Stimulated activated CD8-positive, alpha-beta memory T cell treated with anti-CD3 and anti-CD28 coated beads, Interleukin-7, amount 100 ng/mL, for 48 hours (primary cell): ENCODE measurements around the gene MGAT2.
"Not testable (repeated sequence)": the region's sequence is repeated elsewhere in the genome, so short reads cannot be mapped to it uniquely, and the experiment has no call there.

Experiments
- DNase-seq, 2 donors: peaks; one replicate each; pipeline ENCODE4 v3.0.0-alpha.2; 2020; ENCODE audit warnings: low read depth in 1 of 2; ENCODE audit errors: extremely low read depth in 1 of 2

MGAT2 gene

DNA sequence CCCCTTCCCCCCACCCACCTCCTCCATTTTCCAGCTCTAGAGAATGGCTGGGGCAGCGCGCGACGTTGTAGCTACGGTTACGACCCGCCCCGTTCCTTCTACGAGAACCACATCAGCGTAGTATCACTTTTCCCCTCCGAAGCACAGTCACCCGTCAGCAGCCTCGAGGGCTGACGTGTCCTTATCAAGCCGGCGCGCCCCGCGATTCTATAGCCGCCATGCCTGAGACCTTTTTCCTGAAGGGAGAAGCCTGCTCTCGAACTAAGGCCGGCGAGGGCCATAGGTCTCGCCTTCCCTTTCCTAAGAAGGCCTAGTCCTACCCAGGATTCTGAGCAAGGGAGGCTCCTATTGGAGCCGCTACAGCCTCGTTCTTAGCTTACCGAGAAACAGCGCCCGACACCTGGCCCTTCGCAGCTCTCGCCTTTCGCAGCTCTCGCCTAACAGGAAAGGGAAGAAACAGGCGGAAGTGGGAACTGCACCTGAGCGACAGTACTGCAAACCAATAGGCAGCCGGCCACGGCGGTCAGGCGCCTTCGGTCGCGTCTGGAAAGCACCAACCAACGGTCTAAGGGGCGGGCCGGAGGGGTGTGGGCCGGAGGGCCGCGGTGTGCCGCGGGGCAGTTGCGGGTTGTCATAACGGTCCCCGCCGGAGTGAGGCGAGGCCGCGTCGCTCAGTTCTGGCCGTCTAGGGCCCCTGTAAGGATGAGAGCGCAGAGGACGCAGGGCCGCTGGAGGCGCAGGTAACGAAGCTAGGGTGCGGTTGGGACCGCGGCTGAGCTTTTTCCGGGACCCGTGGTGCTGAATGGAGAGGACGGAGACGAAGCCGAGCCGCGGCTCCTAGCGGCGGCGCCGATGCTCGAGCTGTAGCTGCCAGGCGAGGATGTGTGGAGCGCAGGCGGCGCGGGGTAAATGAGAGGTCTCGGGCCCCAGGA lies at the start of gene MGAT2, which contains the start of gene RPL36AL:
MGAT2 (plus strand) TSS at position 618 of the 932 bp plus-strand sequence. CDS start 470 bp downstream, outside the sequence.
RPL36AL (minus strand) TSS at position 445 of the 932 bp plus-strand sequence. CDS start 1,522 bp downstream, outside the sequence.
- DNase-seq, result peak; percentile 92 to 95

DNA sequence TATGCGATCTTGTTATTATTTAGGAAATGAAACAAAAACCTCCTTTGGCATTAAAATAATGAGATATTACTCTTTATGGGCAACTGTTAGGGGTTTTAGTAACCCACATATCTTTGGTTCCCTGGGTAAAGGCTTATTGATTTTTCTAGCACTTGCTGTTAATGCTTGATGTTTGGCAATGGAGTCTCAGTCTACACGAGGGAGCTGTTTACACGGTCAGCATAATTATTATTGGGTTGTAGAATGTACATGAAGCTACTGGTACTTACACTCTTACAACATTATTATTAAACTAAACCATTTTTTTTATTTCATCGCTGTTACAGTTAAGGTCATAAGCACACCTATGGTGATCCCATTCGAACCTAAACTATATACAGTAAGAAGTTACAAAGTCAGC lies 46.6 kb upstream of the MGAT2 start:
- no peak for DNase-seq

DNA sequence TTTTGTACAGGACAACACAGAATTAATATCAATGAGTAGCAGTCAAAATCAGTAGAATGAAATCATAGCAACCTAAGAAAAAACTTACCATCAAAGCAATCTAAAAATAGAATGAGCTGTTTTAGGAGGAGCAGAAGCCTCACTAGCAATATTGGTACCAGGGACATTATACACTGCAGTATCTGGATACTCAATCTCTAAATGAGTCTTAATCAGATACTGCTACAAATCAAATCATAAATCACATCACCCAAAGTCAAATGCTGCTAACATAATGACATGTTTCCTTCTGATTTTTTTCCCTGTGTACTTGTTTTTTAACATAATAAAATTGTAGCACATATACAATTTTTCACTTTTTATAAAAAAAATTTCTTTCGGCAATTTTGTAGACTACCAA lies 42.5 kb upstream of the MGAT2 start:
- DNase-seq, result no peak

DNA sequence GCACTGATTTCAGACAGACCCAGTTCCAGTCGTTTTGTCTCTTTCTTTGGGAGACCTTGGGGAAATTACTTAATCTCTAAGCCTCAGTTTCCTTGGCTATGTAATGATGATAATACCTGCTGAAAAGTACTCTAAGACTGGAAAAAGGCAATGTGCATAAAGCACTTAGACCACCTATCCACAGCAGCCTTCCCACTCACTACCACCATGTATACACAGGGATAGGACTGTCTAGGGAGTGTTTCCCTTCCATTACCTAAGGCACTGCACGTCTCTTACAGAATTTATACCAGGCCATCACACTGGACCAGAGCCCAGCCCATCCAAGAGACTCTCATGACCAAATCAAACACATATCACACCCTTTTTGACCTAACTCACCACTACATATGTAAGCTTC lies 40.8 kb upstream of the MGAT2 start:
- no peak for DNase-seq

DNA sequence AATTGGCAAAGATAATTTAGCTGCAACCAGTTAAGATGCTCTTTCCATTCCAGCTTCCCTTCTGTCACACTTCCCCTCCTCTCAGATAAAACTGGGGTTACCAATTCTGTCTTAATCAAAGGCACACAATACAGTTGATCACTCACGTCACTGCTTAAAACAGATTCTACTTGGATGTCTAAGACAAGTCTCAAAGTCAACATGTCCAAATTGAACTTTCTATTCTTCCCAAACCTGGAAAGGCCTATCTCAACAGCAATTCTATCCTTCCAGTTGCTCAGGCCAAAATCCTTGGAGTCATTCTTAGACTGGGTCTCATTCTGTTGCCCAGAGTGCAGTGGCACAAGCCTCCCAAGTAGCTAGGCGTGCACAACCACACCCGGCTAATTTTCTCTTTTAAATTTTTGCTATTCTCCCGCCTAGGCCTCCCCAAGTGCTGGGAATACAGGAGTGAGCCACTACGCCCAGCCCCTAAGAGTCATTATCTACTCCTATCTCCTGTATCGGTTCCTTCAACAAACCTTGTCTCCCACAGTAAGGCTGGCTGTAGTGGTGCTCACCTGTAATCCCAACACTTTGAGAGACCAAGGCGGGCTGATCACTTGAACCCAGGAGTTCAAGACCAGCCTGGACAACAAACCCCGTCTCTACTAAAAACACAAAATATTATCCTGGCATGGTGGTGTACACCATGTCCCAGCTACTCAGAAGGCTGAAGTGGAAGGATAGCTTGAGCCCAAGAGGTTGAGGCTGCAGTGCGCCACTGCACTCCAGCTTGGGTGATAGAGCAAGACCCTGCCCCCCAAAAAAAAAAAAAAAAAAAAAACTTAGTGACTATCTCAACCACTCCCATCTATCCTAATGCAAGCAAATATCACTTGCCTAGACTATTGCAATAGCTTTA lies 39.1 kb upstream of the MGAT2 start:
- DNase-seq, result no peak

DNA sequence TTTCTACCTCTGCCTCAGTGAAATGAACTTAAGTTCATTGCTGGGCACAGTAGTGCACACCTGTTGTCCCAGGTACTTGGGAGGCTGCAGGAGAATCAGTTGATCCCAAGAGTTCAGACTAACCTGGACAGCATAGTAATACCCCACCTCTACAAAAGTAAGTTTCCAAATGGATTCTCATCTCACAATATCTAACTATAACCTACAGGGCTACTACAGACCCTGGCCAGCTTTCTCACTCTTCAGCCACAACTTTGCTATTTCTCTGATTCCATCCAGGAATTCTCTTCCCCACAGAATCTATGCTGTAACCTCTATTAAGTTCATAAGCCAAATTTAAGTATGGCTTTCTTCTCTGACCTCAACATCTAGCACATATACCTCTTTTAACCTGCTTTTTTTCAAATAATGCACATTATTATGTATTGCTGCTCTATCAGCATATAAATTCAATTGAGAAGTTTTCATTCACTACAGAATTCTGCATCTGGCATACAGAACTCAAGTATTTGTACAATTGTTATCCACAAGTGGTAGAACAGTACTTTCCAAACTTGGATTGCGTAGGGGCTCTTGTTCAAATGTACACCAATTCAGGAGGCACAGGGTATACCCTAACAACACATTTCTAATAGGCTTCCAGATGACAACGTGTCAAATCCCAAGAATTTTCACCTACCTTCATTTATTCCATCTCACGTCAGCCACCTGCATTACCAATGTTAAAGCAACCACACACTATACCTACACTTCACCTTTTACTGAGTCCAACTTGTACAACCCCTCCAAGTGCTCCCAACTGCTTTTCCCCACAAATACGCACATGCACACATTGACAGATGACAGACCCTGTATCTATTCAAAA lies 38.3 kb upstream of the MGAT2 start:
- DNase-seq, result no peak

DNA sequence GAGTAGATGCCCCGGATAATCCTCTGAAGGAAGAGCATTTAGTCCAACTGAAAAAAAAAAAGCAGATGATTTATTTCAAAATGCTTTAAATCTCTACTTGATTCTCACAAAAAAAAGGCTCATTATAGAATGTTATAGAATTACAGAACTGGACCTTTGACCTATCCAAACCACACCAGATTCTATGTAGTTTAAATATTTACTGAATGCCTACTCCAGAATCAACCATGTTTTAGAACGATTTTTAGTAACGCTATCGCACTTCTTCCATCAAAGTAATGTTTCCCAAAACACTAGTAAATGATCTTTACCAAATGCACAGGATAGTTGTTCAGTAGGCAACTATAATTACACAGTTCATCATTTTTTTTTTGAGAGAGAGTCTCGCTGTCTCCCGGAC lies 37.0 kb upstream of the MGAT2 start:
- no peak for DNase-seq

DNA sequence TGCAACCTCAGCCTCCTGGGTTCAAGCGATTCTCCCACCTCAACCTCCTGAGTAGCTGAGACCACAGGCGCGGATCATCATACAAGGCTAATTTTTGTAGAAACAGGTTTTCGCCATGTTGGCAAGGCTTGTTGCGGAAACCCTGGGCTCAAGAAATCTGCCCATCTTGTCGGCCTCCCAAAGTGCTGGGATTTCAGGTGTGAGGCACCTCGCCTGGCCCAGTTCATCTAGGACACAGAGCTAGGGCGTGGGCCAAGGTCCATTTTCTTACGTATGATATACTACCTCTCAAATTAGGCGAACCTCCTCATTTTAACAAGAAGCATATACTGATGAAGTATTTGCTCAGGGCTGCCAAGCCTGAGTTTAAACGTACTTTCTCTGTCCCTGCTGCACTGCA lies 36.5 kb upstream of the MGAT2 start:
- no peak for DNase-seq

DNA sequence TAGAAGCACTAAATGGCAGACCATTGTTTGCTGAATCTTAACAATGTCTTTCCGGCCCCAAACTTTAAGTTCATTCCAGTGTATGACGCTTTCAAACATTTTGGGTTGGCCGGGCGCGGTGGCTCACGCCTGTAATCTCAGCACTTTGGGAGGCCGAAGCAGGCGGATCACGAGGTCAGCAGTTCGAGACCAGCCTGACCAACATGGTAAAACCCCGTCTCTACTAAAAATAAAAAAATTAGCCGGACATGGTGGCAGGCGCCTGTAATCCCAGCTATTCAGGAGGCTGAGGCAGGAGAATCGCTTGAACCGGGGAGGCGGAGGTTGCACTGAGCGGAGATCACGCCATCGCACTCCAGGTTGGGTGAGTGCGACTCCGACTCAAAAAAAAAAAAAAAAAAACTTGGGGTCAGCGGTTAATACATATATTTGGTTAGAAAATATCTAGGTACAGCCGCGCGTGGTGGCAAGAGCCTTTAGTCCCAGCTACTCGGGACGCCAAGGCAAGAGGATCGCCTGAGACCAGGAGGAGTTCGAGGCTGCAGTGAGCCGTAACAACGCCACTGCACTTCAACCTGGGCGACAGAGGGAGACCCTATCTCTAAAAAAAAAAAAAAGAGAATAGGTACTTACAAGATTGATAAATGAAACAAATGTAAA lies 35.5 kb upstream of the MGAT2 start:
- DNase-seq, result not testable (repeated sequence)

DNA sequence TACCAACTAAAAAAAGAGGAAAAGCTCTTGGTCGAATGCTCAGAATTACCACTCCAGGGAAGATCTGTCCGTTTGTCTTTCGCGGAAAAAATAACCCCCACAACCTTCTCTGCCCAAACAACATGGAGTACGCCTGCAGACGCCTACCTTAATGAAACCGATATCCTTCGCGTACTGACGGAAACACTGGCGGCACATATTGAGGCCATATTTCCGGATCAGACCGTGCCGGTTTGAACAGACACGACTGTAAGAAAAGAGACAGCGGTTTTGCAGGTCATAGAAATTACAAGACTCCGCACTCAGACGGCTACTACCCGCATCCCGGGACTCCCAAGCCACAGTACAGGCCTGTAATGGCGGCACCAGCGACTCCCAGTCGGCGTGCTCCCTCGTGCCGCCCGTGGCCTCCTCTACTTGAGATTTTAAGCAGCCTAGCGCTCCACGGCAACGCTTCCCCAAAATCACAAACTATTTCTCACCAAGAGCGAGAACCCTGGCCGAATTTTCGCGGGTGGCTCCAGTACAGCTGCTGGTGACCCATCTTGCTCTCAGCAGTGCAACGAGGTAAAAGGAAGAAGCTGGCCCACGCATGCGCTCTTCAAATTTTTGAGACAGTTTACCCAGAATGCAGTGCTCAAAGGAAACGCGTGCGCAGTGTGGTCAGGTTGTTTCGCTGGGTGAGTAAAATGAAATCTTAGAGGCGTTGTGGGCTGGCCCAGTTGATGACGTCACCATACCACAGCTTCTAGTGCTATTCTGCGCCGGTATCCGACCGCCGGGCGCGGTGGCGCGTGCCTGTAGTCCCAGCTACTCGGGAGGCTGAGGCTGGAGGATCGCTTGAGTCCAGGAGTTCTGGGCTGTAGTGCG lies 34.6 kb upstream of the MGAT2 start, which contains the start of gene RPS29:
RPS29 (minus strand) TSS at position 578 of the 870 bp plus-strand sequence; CDS start at position 544, 34 bp downstream.
- DNase-seq, result peak; percentile 96 to 97

DNA sequence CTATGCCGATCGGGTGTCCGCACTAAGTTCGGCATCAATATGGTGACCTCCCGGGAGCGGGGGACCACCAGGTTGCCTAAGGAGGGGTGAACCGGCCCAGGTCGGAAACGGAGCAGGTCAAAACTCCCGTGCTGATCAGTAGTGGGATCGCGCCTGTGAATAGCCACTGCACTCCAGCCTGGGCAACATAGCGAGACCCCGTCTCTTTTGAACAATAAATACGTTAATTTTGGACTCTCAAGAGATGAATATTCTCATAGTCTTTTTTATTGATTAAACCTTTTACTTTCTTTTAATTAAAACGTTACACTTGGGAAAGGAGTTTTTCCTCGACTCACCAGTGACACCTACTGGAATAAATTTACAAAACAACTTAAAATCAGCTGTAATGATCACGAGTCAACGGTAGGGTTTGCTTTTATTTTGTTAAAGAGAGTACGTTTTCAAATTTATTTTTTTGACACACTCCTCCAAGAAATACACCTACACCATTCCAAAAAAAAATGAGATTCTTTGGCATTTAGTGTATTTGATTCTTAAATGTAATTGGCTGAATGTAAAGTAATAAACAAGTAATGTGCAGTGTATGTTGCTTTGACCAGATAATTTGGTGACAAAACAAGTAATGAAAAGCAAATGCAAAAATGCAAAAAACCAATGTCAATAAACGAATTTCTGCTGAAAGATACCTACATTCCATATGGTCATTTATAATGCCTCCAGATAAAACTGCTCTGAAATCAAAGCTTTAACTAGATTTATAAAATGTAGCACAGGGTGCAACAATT lies 33.7 kb upstream of the MGAT2 start:
- DNase-seq, result peak in 1 of 2 donors; percentile 35

DNA sequence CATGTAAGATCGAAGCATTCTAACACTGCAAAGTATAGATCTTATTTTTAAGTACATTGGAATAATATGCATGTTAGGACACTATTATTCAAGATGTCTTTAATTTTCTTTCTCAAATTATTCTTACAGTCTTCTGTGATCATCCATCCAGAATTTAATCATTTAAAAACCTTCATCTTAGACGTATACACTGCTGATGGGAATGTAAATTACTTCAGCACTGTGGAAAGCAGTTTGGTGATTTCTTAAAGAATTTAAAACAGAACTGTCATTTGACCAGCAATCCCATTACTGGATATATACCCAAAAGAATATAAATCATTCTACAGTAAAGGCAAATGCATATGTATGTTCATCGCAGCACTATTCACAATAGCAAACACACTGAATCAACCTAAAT lies 31.2 kb upstream of the MGAT2 start:
- no peak for DNase-seq

DNA sequence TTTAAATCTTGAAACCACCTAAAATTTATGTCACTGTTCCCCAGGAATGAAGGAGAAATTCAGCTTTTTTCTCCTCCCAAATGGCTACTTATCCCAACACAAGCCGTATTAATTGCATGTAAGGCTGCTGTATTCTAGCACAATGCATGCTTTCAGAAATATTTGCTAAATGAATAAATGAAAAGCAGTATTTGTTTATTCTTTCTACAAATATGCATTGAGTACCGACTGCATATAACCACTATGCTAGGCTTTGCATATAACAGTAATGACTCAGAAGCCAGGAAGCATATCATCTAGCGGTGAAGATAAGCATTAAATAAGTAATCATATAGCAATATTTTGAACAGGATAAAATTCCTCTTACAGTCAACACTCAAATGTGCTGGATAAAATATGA lies 27.6 kb upstream of the MGAT2 start:
- DNase-seq, result no peak

DNA sequence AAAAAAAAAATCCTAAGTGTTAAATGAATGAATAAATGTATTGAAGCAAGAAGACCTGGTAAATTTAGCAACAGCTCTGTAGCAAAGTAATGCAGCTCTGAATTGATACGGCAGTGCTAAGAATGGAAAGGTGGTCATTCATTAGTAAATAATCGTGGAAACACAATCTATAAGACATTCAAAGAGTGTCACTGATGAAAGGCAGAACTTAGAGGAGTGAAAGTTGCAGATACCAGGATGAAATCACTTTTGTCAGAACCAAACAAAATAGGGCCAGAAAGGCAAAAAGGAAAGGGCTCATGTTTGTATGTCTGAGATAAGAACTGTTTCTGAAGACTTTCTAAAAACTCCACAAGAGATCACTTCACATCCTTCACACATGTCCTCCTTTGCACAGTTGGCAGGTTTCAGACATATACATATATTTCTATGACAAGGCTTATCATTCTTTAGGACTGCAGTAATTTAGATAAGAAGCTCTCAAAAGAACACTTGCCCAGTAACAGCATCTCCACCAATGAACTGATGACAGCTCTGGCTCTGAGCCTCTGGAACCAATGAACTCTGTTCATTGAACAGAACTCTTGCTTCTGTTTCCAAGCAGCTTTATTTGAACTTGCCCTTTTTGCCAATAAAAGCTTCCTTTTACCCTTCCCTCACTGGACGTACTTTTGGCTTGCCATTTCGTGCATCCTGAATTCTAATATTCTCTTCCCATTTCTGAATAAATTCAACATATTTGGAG lies 26.1 kb upstream of the MGAT2 start:
- no peak for DNase-seq

DNA sequence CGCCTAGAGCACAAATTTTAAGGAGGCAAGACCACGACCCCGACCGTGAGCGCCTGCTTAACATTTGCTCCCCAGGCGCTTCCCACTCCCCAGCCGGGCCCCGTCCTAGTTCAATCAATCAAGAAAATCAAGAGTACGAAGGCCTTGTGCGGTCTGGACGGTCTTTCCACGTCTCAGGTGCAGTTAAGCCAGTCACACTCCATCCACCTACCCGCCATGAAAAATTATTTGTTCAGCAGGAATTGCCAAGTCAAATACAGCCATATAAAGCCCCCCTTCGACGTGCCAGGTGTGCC lies 22.5 kb upstream of the MGAT2 start:
- DNase-seq, result no peak

DNA sequence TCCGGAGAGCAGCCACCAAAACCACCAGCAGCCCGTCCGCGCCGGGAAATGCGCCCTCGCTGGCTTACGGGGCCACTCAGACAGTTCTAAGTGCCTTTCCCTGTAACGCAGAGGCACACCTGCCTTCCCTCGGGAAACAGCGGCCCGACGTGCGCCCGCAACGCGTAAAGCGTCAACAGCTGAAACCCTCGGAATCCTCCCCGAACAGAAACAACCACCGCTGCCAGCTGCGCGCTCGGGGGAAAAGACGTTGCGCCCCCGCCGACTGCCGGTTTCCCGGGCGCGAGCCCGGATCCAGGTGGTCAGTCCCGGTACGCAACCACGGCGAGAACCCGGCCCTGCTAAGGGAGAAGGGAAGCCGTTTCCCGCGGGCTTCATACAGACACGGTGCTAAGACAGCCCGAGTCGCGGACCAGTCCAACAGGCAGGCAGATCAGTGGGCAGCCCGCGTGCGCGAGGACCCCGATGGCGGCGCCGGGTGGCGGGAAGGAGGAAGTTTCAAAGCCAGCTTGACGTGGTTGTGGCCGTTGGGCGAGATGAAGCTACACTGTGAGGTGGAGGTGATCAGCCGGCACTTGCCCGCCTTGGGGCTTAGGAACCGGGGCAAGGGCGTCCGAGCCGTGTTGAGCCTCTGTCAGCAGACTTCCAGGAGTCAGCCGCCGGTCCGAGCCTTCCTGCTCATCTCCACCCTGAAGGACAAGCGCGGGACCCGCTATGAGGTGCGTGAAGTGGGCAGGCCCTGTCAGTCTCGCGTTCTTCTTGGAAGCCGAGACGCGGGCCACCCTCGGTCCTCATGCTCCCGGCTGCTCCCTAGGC lies 21.9 kb upstream of the MGAT2 start, which contains the start of gene LRR1:
LRR1 (plus strand) TSS at position 456 of the 816 bp plus-strand sequence; CDS start at position 537, 81 bp downstream.
- DNase-seq, result peak; percentile 60 to 72

DNA sequence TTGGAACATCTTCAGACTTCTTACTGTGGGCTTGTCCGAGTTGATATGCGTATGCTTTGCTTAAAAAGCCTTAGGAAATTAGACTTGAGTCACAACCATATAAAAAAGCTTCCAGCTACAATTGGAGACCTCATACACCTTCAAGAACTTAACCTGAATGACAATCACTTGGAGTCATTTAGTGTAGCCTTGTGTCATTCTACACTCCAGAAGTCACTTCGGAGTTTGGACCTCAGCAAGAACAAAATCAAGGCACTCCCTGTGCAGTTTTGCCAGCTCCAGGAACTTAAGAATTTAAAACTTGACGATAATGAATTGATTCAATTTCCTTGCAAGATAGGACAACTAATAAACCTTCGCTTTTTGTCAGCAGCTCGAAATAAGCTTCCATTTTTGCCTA lies 13.0 kb upstream of the MGAT2 start:
- DNase-seq, result no peak
